ENCODE data around the gene KIAA1328.
"Not testable (repeated sequence)": the region's sequence is repeated elsewhere in the genome, so short reads cannot be mapped to it uniquely, and the experiment has no call there.

Gene KIAA1328

DNA sequence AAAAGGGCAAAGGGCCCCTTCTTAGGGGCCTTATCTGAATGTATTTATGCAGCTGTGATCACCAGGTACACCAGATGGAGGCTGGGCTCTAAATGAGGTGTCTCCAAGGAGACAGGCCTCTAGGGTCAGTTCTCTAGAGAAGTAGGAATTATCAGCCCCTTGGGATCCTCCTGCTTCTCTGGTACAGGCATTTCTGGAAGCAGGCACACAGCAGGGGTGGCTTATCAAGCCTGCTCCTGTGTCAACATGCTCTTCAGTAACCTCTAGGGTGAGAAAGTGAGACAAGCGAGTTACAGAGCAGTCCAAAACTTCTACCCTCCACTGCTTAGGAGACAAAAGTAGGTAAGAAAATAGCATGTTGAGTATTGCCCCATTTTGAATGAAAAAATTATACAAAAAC is 13.9 kb upstream of the KIAA1328 start:
- Histone ChIP-seq H3K9me3 (no peaks in the 10 kb centered on the region), H3K4me1 (peaks cover 0 to 3% (median 0%) of the 10 kb centered on the region in 4 donors), H3K36me3 (peaks cover 0 to 46% (median 12%) of the 10 kb centered on the region in 3 donors), H3K4me3 (no peak overlapping the region), H3K27ac (no peak overlapping the region), H3K27me3 (no peaks in the 10 kb centered on the region)
- no peak for DNase-seq
- TF ChIP-seq, protein P1, sequence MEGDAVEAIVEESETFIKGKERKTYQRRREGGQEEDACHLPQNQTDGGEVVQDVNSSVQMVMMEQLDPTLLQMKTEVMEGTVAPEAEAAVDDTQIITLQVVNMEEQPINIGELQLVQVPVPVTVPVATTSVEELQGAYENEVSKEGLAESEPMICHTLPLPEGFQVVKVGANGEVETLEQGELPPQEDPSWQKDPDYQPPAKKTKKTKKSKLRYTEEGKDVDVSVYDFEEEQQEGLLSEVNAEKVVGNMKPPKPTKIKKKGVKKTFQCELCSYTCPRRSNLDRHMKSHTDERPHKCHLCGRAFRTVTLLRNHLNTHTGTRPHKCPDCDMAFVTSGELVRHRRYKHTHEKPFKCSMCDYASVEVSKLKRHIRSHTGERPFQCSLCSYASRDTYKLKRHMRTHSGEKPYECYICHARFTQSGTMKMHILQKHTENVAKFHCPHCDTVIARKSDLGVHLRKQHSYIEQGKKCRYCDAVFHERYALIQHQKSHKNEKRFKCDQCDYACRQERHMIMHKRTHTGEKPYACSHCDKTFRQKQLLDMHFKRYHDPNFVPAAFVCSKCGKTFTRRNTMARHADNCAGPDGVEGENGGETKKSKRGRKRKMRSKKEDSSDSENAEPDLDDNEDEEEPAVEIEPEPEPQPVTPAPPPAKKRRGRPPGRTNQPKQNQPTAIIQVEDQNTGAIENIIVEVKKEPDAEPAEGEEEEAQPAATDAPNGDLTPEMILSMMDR (IDR thresholded peaks at IDR 0.05), result no peak
- intact Hi-C loops (cut with DNase I; ENCODE audit: low total_unique reads), result loop anchor here (5.0 kb wide), 1 partner anchor 128 kb away; no protein-coding TSS in a partner anchor

DNA sequence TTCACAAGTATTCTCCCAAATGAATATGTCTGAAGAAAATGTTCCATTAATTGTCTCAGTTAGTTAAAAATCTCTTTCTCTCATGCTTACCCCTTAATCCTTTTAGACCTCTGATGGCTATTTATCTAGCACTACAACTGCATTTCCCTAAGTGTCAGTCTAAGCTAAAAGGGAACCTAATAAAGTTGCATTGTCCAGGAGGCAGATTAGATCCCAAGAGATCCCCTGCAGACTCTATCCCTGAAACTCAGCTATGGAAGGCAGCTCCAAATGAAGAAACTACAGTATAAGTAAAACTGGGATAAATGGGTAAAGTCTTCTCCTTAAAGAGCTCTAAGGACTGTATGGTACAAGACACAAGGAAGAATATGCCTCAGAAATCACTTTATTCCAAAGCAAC is 12.8 kb upstream of the KIAA1328 start:
- peaks cover 0 to 41% (median 12%) of the 10 kb centered on the region in 3 donors for H3K36me3 ChIP-seq
- DNase-seq, result not testable (repeated sequence)

DNA sequence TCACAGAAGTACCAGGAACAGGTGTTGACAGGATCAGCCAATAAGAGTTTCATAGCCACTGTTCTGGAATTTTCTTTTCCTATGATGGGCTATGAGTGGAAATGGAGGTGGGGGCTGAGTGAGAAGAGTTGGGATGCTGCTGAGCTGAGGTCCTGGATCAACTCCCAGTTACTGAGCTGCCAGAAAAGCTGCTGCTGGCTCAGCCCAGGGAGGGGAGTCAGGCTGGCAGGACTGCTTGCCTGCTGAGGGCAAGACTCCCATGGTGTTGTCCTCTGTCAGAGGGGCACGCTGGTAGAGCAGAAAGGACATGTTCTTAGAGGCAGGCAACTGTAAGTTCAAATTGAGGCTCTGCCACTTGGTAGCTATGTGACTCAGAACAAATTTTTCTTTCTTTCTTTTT is 11.9 kb upstream of the KIAA1328 start:
- intact Hi-C loops (cut with DNase I; ENCODE audit: low total_unique reads), result no loop called here
- Histone ChIP-seq H3K27me3 (no peaks in the 10 kb centered on the region), H3K27ac (no peak overlapping the region), H3K9me3 (no peaks in the 10 kb centered on the region), H3K4me1 (no peaks in the 10 kb centered on the region), H3K36me3 (peaks cover 0 to 45% (median 12%) of the 10 kb centered on the region in 3 donors), H3K4me3 (no peak overlapping the region)
- TF ChIP-seq, protein P1 (IDR thresholded peaks at IDR 0.05), result no peak
- no peak for DNase-seq

More for the DNA sequence above, 12.8 kb upstream of the KIAA1328 start:
- H3K4me3 ChIP-seq; intact Hi-C loops (cut with DNase I; ENCODE audit: low total_unique reads); H3K27ac ChIP-seq; H3K4me1 ChIP-seq; H3K27me3 ChIP-seq; H3K9me3 ChIP-seq: not testable (repeated sequence)

DNA sequence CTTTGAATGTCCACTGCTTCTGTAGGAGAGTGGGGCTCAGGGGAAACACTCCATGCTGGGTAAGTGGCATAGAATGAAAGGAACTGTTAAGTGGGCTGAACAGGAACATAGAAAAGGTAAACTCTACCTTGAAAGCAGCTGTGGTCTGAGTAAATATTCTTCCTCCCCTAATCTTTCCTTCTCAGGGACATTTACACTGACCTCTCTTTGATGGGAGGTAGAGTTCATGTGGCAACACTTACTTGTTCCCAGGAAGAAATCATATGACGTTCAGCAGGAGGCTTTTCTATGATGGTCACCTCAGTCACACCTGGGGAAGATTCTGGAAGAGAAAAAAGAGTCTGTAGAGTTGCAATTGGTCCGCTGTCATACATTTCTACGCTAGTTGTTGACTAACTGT is 10.3 kb upstream of the KIAA1328 start:
- no peak for DNase-seq
- peaks cover 0 to 49% (median 12%) of the 10 kb centered on the region in 3 donors for H3K36me3 ChIP-seq
- H3K27ac ChIP-seq, result no peak overlapping the region
- TF ChIP-seq, protein P1 (IDR thresholded peaks at IDR 0.05), result no peak
- H3K4me1 ChIP-seq, result no peaks in the 10 kb centered on the region
- intact Hi-C loops (cut with DNase I; ENCODE audit: low total_unique reads), result no loop called here
- H3K9me3 ChIP-seq, result no peaks in the 10 kb centered on the region
- H3K27me3 ChIP-seq, result no peaks in the 10 kb centered on the region
- H3K4me3 ChIP-seq, result no peak overlapping the region

DNA sequence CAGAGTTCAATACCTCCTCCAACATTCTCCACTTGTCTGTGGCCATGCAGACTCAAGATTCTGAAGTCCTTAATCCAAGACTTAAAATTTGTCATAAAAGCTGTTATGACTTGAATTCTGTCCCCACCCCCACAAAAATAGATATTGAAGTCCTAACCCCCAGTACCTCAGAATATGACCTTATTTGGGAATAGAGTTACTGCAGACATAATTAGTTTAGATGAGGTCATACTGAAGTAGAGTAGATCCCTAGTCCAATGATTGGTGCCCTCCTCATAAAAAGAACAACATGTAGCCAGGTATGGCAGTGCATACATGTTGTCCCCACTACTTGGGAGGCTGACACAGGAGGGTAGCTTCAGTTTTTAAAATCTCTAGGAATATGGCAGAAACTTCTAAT is 9.3 kb upstream of the KIAA1328 start:
- Histone ChIP-seq H3K27ac (no peak overlapping the region), H3K27me3 (no peaks in the 10 kb centered on the region), H3K9me3 (no peaks in the 10 kb centered on the region), H3K4me1 (no peaks in the 10 kb centered on the region), H3K4me3 (no peak overlapping the region), H3K36me3 (peaks cover 0 to 47% (median 12%) of the 10 kb centered on the region in 3 donors)
- no peak for DNase-seq
- intact Hi-C loops (cut with DNase I; ENCODE audit: low total_unique reads), result no loop called here
- TF ChIP-seq, protein P1 (IDR thresholded peaks at IDR 0.05), result no peak

DNA sequence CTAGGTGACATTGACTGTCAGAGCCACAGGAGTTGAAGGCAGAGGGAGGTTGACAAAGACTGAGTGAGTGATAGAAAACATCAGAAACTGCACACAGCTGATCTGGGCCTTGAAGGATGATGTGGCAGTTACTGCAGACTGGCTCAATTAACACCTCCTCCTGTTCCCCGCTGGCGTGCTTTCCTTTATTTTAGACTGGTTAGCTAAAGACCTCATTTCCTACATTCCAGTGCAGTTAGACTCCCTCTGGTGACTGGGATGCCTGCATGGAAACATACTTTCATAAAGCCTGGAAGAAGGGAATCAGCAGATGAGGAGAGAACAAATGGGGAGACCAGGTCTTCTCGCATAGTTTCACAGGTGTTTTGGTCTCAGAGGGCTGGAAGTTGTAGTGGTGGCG is 7.2 kb upstream of the KIAA1328 start:
- Histone ChIP-seq H3K4me3 (no peak overlapping the region), H3K27me3 (no peaks in the 10 kb centered on the region), H3K4me1 (no peaks in the 10 kb centered on the region), H3K9me3 (no peaks in the 10 kb centered on the region), H3K27ac (no peak overlapping the region), H3K36me3 (peaks cover 0 to 28% (median 12%) of the 10 kb centered on the region in 3 donors)
- intact Hi-C loops (cut with DNase I; ENCODE audit: low total_unique reads), result no loop called here
- TF ChIP-seq, protein P1 (IDR thresholded peaks at IDR 0.05), result no peak
- DNase-seq, result no peak
